ENCODE data around the gene MGME1.

Gene MGME1

GRCh38 chr20:17969278-17969883 lies 563 bp downstream of the MGME1 start:
- H3K9me3 ChIP-seq (ENCODE audit: control insufficient read depth, insufficient read depth, low read length): no peaks in the 10 kb centered on the region
- H3K4me3 ChIP-seq (ENCODE audit: low read length): peak overlapping the region; percentile 91
- DNase-seq (ENCODE audit: low read depth, low spot score): no peak
- H3K4me1 ChIP-seq (ENCODE audit: control insufficient read depth, insufficient read depth, low read length): peaks cover 2% of the 10 kb centered on the region; the same call in 1 of the 2 replicates
- WGBS (ENCODE audit: insufficient coverage, insufficient read length): no CpG with 5 or more reads among the region's 28 CpGs
- no peaks in the 10 kb centered on the region for H3K36me3 ChIP-seq (ENCODE audit: control insufficient read depth, insufficient read depth, low read length)
- H3K27ac ChIP-seq (ENCODE audit: low read length): no peak overlapping the region
- no peaks in the 10 kb centered on the region for H3K27me3 ChIP-seq (ENCODE audit: control insufficient read depth, insufficient read depth, low read length)

GRCh38 chr20:17969884-17970409 lies 1.1 kb downstream of the MGME1 start:
- H3K27me3 ChIP-seq (ENCODE audit: control insufficient read depth, insufficient read depth, low read length): no peaks in the 10 kb centered on the region
- peak overlapping the region; percentile 91; the same call in 1 of the 2 replicates for H3K4me3 ChIP-seq (ENCODE audit: low read length)
- H3K9me3 ChIP-seq (ENCODE audit: control insufficient read depth, insufficient read depth, low read length): no peaks in the 10 kb centered on the region
- no peak for DNase-seq (ENCODE audit: low read depth, low spot score)
- no CpG with 5 or more reads among the region's 9 CpGs for WGBS (ENCODE audit: insufficient coverage, insufficient read length)
- H3K36me3 ChIP-seq (ENCODE audit: control insufficient read depth, insufficient read depth, low read length): no peaks in the 10 kb centered on the region
- H3K4me1 ChIP-seq (ENCODE audit: control insufficient read depth, insufficient read depth, low read length): peaks cover 2% of the 10 kb centered on the region; the same call in 1 of the 2 replicates
- no peak overlapping the region for H3K27ac ChIP-seq (ENCODE audit: low read length)

GRCh38 chr20:17971300-17972013 lies 2.6 kb downstream of the MGME1 start:
- DNase-seq (ENCODE audit: low read depth, low spot score): no peak
- Histone ChIP-seq H3K4me1 (ENCODE audit: control insufficient read depth, insufficient read depth, low read length) (no peaks in the 10 kb centered on the region), H3K27me3 (ENCODE audit: control insufficient read depth, insufficient read depth, low read length) (no peaks in the 10 kb centered on the region), H3K36me3 (ENCODE audit: control insufficient read depth, insufficient read depth, low read length) (peaks cover 3% of the 10 kb centered on the region; the same call in 1 of the 2 replicates), H3K27ac (ENCODE audit: low read length) (no peak overlapping the region), H3K9me3 (ENCODE audit: control insufficient read depth, insufficient read depth, low read length) (no peaks in the 10 kb centered on the region), H3K4me3 (ENCODE audit: low read length) (peak overlapping the region; percentile 20; the same call in 1 of the 2 replicates)
- WGBS (ENCODE audit: insufficient coverage, insufficient read length): no CpG with 5 or more reads among the region's 7 CpGs

GRCh38 chr20:17972121-17972520 lies 3.3 kb downstream of the MGME1 start:
- H3K4me1 ChIP-seq (ENCODE audit: control insufficient read depth, insufficient read depth, low read length): no peaks in the 10 kb centered on the region
- no CpG with 5 or more reads among the region's 2 CpGs for WGBS (ENCODE audit: insufficient coverage, insufficient read length)
- H3K36me3 ChIP-seq (ENCODE audit: control insufficient read depth, insufficient read depth, low read length): peaks cover 4% of the 10 kb centered on the region; the same call in 1 of the 2 replicates
- no peak overlapping the region for H3K27ac ChIP-seq (ENCODE audit: low read length)
- H3K4me3 ChIP-seq (ENCODE audit: low read length): peak overlapping the region; percentile 20; the same call in 1 of the 2 replicates
- no peaks in the 10 kb centered on the region for H3K27me3 ChIP-seq (ENCODE audit: control insufficient read depth, insufficient read depth, low read length)
- no peak for DNase-seq (ENCODE audit: low read depth, low spot score)
- H3K9me3 ChIP-seq (ENCODE audit: control insufficient read depth, insufficient read depth, low read length): no peaks in the 10 kb centered on the region

GRCh38 chr20:17976305-17976704 lies 7.5 kb downstream of the MGME1 start:
- Histone ChIP-seq H3K9me3 (ENCODE audit: control insufficient read depth, insufficient read depth, low read length) (no peaks in the 10 kb centered on the region), H3K4me3 (ENCODE audit: low read length) (no peak overlapping the region), H3K36me3 (ENCODE audit: control insufficient read depth, insufficient read depth, low read length) (peaks cover 8% of the 10 kb centered on the region), H3K27ac (ENCODE audit: low read length) (no peak overlapping the region), H3K27me3 (ENCODE audit: control insufficient read depth, insufficient read depth, low read length) (no peaks in the 10 kb centered on the region), H3K4me1 (ENCODE audit: control insufficient read depth, insufficient read depth, low read length) (no peaks in the 10 kb centered on the region)
- DNase-seq (ENCODE audit: low read depth, low spot score): no peak
- no CpG with 5 or more reads among the region's 6 CpGs for WGBS (ENCODE audit: insufficient coverage, insufficient read length)

- Histone ChIP-seq H3K36me3 (ENCODE audit: control insufficient read depth, insufficient read depth, low read length) (peaks cover 10% of the 10 kb centered on the region; the same call in 1 of the 2 replicates), H3K9me3 (ENCODE audit: control insufficient read depth, insufficient read depth, low read length) (no peaks in the 10 kb centered on the region), H3K4me1 (ENCODE audit: control insufficient read depth, insufficient read depth, low read length) (no peaks in the 10 kb centered on the region), H3K4me3 (ENCODE audit: low read length) (no peak overlapping the region), H3K27ac (ENCODE audit: low read length) (no peak overlapping the region), H3K27me3 (ENCODE audit: control insufficient read depth, insufficient read depth, low read length) (no peaks in the 10 kb centered on the region)
- 100% methylated on average over 2 of the region's 7 CpGs for WGBS (ENCODE audit: insufficient coverage, insufficient read length)
- no peak for DNase-seq (ENCODE audit: low read depth, low spot score)
Measured at GRCh38 chr20:17985388-17986018, 16.7 kb downstream of the MGME1 start.

- DNase-seq (ENCODE audit: low read depth, low spot score): no peak
- Histone ChIP-seq H3K36me3 (ENCODE audit: control insufficient read depth, insufficient read depth, low read length) (peaks cover 10% of the 10 kb centered on the region; the same call in 1 of the 2 replicates), H3K27me3 (ENCODE audit: control insufficient read depth, insufficient read depth, low read length) (no peaks in the 10 kb centered on the region), H3K9me3 (ENCODE audit: control insufficient read depth, insufficient read depth, low read length) (no peaks in the 10 kb centered on the region), H3K27ac (ENCODE audit: low read length) (no peak overlapping the region), H3K4me1 (ENCODE audit: control insufficient read depth, insufficient read depth, low read length) (no peaks in the 10 kb centered on the region), H3K4me3 (ENCODE audit: low read length) (no peak overlapping the region)
- no CpG with 5 or more reads among the region's 3 CpGs for WGBS (ENCODE audit: insufficient coverage, insufficient read length)
Measured at GRCh38 chr20:17987988-17988387, 19.2 kb downstream of the MGME1 start.

GRCh38 chr20:17990278-17990972 lies 21.6 kb downstream of the MGME1 start:
- no peak overlapping the region for H3K4me3 ChIP-seq (ENCODE audit: low read length)
- no peaks in the 10 kb centered on the region for H3K4me1 ChIP-seq (ENCODE audit: control insufficient read depth, insufficient read depth, low read length)
- WGBS (ENCODE audit: insufficient coverage, insufficient read length): no CpG with 5 or more reads among the region's 10 CpGs
- H3K27me3 ChIP-seq (ENCODE audit: control insufficient read depth, insufficient read depth, low read length): no peaks in the 10 kb centered on the region
- H3K36me3 ChIP-seq (ENCODE audit: control insufficient read depth, insufficient read depth, low read length): peaks cover 10% of the 10 kb centered on the region; the same call in 1 of the 2 replicates
- no peaks in the 10 kb centered on the region for H3K9me3 ChIP-seq (ENCODE audit: control insufficient read depth, insufficient read depth, low read length)
- no peak for DNase-seq (ENCODE audit: low read depth, low spot score)
- no peak overlapping the region for H3K27ac ChIP-seq (ENCODE audit: low read length)

GRCh38 chr20:17992224-17992637 lies 23.4 kb downstream of the MGME1 start:
- Histone ChIP-seq H3K27ac (ENCODE audit: low read length) (no peak overlapping the region), H3K9me3 (ENCODE audit: control insufficient read depth, insufficient read depth, low read length) (no peaks in the 10 kb centered on the region), H3K27me3 (ENCODE audit: control insufficient read depth, insufficient read depth, low read length) (no peaks in the 10 kb centered on the region), H3K36me3 (ENCODE audit: control insufficient read depth, insufficient read depth, low read length) (peaks cover 10% of the 10 kb centered on the region; the same call in 1 of the 2 replicates), H3K4me1 (ENCODE audit: control insufficient read depth, insufficient read depth, low read length) (0 out of 2 replicates have a peak, but pooled peaks cover under 1% of the 10 kb centered on the region), H3K4me3 (ENCODE audit: low read length) (no peak overlapping the region)
- no CpG with 5 or more reads among the region's 6 CpGs for WGBS (ENCODE audit: insufficient coverage, insufficient read length)
- DNase-seq (ENCODE audit: low read depth, low spot score): no peak

Measured in iPS DF 6.9 (cell line).